Epithelial cell of proximal tubule (primary cell): ENCODE results near the gene PEPD. TPM values are rescaled to one million over a fixed set of nuclear protein-coding genes. Genes with fewer than 3 reads are reported as not detected.
A peak's percentile ranks its signal among the peaks of the same experiment; 100 is the strongest.

Source experiments
- DNase-seq: peaks from one replicate; pipeline ENCODE4 v3.0.0-alpha.2; 2011; ENCODE audit warnings: low read depth
- H3K4me3 ChIP-seq: 2 replicates; pipeline ENCODE4 v1.5.1; 2011; ENCODE audit warnings: low read depth, mild to moderate bottlenecking, low read length
- CTCF ChIP-seq: conservative IDR thresholded peaks from 2 replicates; pipeline ENCODE4 v1.5.1; 2012; ENCODE audit warnings: low read depth, mild to moderate bottlenecking, low read length
- total RNA-seq: library from RNA; depleted of rRNA; stranded (reverse); fragments of >200 nt; gene quantifications from 2 replicates; pipeline ENCODE4 v1.2.3, GENCODE V29; 2015

The PEPD gene
- total RNA-seq, 1 donor from 2014 or later: 56.7 TPM

GRCh38 chr19:33435706-33436359, 85.8 kb downstream of the PEPD start:
- H3K4me3 ChIP-seq: no peak overlapping the region
- no peak for TF ChIP-seq CTCF
- no peak for DNase-seq

- no peak for DNase-seq
- no peak for TF ChIP-seq CTCF
- H3K4me3 ChIP-seq: no peak overlapping the region
Measured at GRCh38 chr19:33434886-33435705, 86.5 kb downstream of the PEPD start.

- DNase-seq: no peak
- TF ChIP-seq CTCF: no peak
- H3K4me3 ChIP-seq: no peak overlapping the region
Measured at GRCh38 chr19:33434069-33434885, 87.3 kb downstream of the PEPD start.

- H3K4me3 ChIP-seq: no peak overlapping the region
- TF ChIP-seq CTCF: no peak
- no peak for DNase-seq
Measured at GRCh38 chr19:33432446-33433170, 89.0 kb downstream of the PEPD start.

- DNase-seq: no peak
- TF ChIP-seq CTCF: no peak
- H3K4me3 ChIP-seq: no peak overlapping the region
Measured at GRCh38 chr19:33432015-33432414, 89.6 kb downstream of the PEPD start.

GRCh38 chr19:33430674-33431277, 90.8 kb downstream of the PEPD start:
- DNase-seq: no peak
- peak; percentile 72 for TF ChIP-seq CTCF
- no peak overlapping the region for H3K4me3 ChIP-seq
